Activated T-helper 17 cell treated with anti-CD3 and anti-CD28 coated beads, Interleukin-2, amount 50 U/mL, for 72 hours (primary cell): Measurements from ENCODE around the gene KLHDC7A. TPM values are rescaled to one million over a fixed set of nuclear protein-coding genes. Genes with fewer than 3 reads are reported as not detected.

Experiments
- ATAC-seq: fragments of 150-1000 bp; cut with Tn5 transposase; replicated peaks from 2 replicates; pipeline ENCODE4 v1.10.0; 2021; ENCODE audit warnings: mild to moderate bottlenecking, moderate library complexity
- H3K27ac Mint-ChIP-seq: one replicate; pipeline ENCODE4 v1.8.0; 2022; ENCODE audit warnings: mixed read lengths
- H3K27me3 Mint-ChIP-seq: one replicate; pipeline ENCODE4 v1.8.0; 2022; ENCODE audit warnings: mixed read lengths
- H3K36me3 Mint-ChIP-seq: one replicate; pipeline ENCODE4 v1.8.0; 2022; ENCODE audit warnings: low read depth, mild to moderate bottlenecking, mixed read lengths
- H3K4me1 Mint-ChIP-seq: one replicate; pipeline ENCODE4 v1.8.0; 2022; ENCODE audit warnings: mixed read lengths
- H3K4me3 Mint-ChIP-seq: one replicate; pipeline ENCODE4 v1.8.0; 2022; ENCODE audit warnings: mild to moderate bottlenecking, mixed read lengths
- H3K9me3 Mint-ChIP-seq: one replicate; pipeline ENCODE4 v1.8.0; 2022; ENCODE audit warnings: mixed read lengths
- total RNA-seq, 2 donors: library from RNA; stranded (reverse); gene quantifications; one replicate each; pipeline ENCODE4 v1.2.3, GENCODE V29; 2022

The KLHDC7A gene
- total RNA-seq, 2 donors from 2014 or later = not detected

DNA sequence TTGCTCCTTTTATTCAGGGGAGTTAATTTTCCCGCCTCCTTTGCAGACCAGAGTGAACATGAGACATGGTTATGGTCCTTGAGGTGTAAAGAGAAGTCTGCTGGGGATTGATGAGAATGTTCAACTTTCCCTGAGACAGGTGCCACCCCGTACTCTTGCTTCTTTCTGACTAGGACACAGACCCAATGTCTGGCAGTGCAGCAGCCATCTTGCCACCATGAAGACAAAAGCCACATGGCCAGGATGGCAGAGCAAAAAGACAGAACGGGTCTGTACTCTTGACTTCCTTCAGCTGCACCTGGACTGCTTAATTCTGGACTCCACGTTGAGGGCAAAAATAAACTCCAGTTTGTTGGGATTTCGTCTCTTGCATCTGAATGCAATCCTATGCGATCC is 54.1 kb downstream of the KLHDC7A start:
- peaks cover 43% of the 10 kb centered on the region for H3K27me3 Mint-ChIP-seq
- ATAC-seq = no peak
- H3K9me3 Mint-ChIP-seq = no peaks in the 10 kb centered on the region
- H3K27ac Mint-ChIP-seq = no peak overlapping the region
- no peaks in the 10 kb centered on the region for H3K36me3 Mint-ChIP-seq
- no peaks in the 10 kb centered on the region for H3K4me1 Mint-ChIP-seq
- no peak overlapping the region for H3K4me3 Mint-ChIP-seq

Other genes starting within 250 kb of the KLHDC7A start
- not detected for gene PAX7, start 149.9 kb downstream of the KLHDC7A start, total RNA-seq